Heart left ventricle (tissue), 16 donors: ENCODE data around the gene TAS2R46. TPM values are rescaled to one million over a fixed set of nuclear protein-coding genes. Genes with fewer than 3 reads are reported as not detected.
"Not testable (repeated sequence)": the region's sequence is repeated elsewhere in the genome, so short reads cannot be mapped to it uniquely, and the experiment has no call there.

Source experiments
- ATAC-seq, 4 donors: fragments of 200-7000 bp; cut with Tn5 transposase; one replicate each; pipeline ENCODE4 v1.9.1; 2020 to 2022; ENCODE audit warnings: moderate library complexity in 4 of 4, mild to moderate bottlenecking in 3 of 4, moderate number of reproducible peaks in 1 of 4
- DNase-seq, 5 donors: peaks; one replicate each; pipeline ENCODE4 v3.0.0-alpha.2; 2020
- H3K27ac ChIP-seq, 12 donors: fragments of 200-600 bp; sonication (generic) in 4 of 12; one replicate each; pipeline versions ENCODE4 v1.5.0 to v1.8.0; 2016 to 2022; ENCODE audit warnings: mild to moderate bottlenecking in 2 of 12
- H3K27me3 ChIP-seq, 9 donors: fragments of 200-600 bp; sonication (generic) in 2 of 9; one replicate each; pipeline versions ENCODE4 v1.5.1 to v1.8.0; 2016 to 2022; ENCODE audit warnings: mild to moderate bottlenecking in 3 of 9
- H3K36me3 ChIP-seq, 9 donors: fragments of 200-600 bp; sonication (generic) in 2 of 9; one replicate each; pipeline versions ENCODE4 v1.5.0 to v1.8.0; 2018 to 2022; ENCODE audit warnings: mild to moderate bottlenecking in 2 of 9
- H3K4me1 ChIP-seq, 12 donors: fragments of 200-600 bp; sonication (generic) in 4 of 12; one replicate each; pipeline versions ENCODE4 v1.5.0 to v1.8.0; 2016 to 2022; ENCODE audit warnings: mild to moderate bottlenecking in 3 of 12
- H3K4me3 ChIP-seq, 12 donors: fragments of 200-600 bp; sonication (generic) in 4 of 12; one replicate each; pipeline versions ENCODE4 v1.5.0 to v1.8.0; 2017 to 2022; ENCODE audit warnings: mild to moderate bottlenecking in 9 of 12, moderate library complexity in 4 of 12
- H3K9me3 ChIP-seq, 12 donors: fragments of 200-600 bp; sonication (generic) in 4 of 12; one replicate each; pipeline versions ENCODE4 v1.5.0 to v1.8.0; 2016 to 2022; ENCODE audit warnings: mild to moderate bottlenecking in 1 of 12
- POLR2A ChIP-seq, 2 donors: fragments of 450-650 bp; IDR thresholded peaks; one replicate each; pipeline ENCODE4 v1.6.1; 2017; ENCODE audit warnings: antibody characterized with exemption in 2 of 2, mild to moderate bottlenecking in 2 of 2, moderate library complexity in 2 of 2
- WGBS, 4 donors: extraction: QIAGEN DNeasy Blood & Tissue Kit in 2 of 4; methylation state at CpG; one replicate each; pipeline versions ENCODE4 v1.1.5 to v1.1.7; 2013 to 2018; 5-methylcytosine and 5-hydroxymethylcytosine counted together
- intact Hi-C, 10 donors: fragments of 100-400 bp; cut with DNase I; formaldehyde crosslinking; loops; one replicate each; pipeline versions ENCODE4 v1.11.1 to v1.14.2; 2022
- long read RNA-seq, 3 donors: library from polyadenylated mRNA; unstranded; transcript quantifications; one replicate each; pipeline ENCODE4 v2.0.0, GENCODE V29; 2020 to 2021
- polyA plus RNA-seq, 2 donors: library from polyadenylated mRNA; stranded (reverse); fragments of 200-250 nt; gene quantifications; one replicate each; pipeline ENCODE4 v1.2.3, GENCODE V29; 2013
- total RNA-seq, 9 donors: library from RNA; depleted of rRNA in 2 of 9; stranded (reverse); fragments of >200 nt in 2 of 9; fragmentation: NEBNext Ultra II Directional in 3 of 9; extraction: Animal tissue kit (Norgen Biotek cat#: 25700) in 3 of 9; gene quantifications; one replicate each; pipeline versions ENCODE4 v1.1.0 to v1.2.4, GENCODE V29; 2016 to 2023
- TF ChIP-seq, protein P1 (sequence below), 12 donors: fragments of 200-600 bp; sonication (generic) in 4 of 12; IDR thresholded peaks; one replicate each; pipeline versions ENCODE4 v1.5.0 to v1.8.0; 2018 to 2022; ENCODE audit warnings: antibody characterized with exemption in 12 of 12, mild to moderate bottlenecking in 5 of 12
- donor health status: ischemic (EF 13 %, LVEDD 7.1; RV severe dilation, severe dysfunction).
- donor health status: healthy with polysubstance abuse.
- donor health status: DM: no; HTN: yes; CAD: no.
- donor health status: DM: no; HTN: no; CAD: no.
- donor health status: ischemic (EF 25% LVEDD 6.9; RV normal size, moderate dysfunction).
- donor health status: ischemic (EF 25% LVEDD 5.7; RV mildly dilated, moderate dysfunction).
- donor health status: healthy.
- donor health status: DM: yes; HTN: yes; CAD: no.
- donor health status: ischemic (EF 35%, LVEDD 5.7; RV mildly dilated, moderate dysfunction).
- donor health status: nonischemic (EF 11% LVEDD 7.7; RV severe dilation, severe dysfunction).
- donor health status: DM: yes; HTN: yes; CAD: no.
- donor health status: PGD.
- donor health status: ischemic (EF 29% LVEDD 5.4; RV normal size, mild dysfunction).
- donor health status: nonischemic (EF 23%, LVEDD 6.1; RV moderate dilation, normal function).

Gene TAS2R46, protein sequence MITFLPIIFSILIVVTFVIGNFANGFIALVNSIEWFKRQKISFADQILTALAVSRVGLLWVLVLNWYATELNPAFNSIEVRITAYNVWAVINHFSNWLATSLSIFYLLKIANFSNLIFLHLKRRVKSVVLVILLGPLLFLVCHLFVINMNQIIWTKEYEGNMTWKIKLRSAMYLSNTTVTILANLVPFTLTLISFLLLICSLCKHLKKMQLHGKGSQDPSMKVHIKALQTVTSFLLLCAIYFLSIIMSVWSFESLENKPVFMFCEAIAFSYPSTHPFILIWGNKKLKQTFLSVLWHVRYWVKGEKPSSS
- 1 to 10 TPM in 2 of 9 donors, under 1 TPM in 3, not detected in 4; 0.37 to 1.6 (median 0.79) TPM for total RNA-seq
- not detected for polyA plus RNA-seq
- long read RNA-seq, donor 1, result 0 reads
- long read RNA-seq, donor 2, result 0 reads
- long read RNA-seq, donor 3, result 0 reads

DNA sequence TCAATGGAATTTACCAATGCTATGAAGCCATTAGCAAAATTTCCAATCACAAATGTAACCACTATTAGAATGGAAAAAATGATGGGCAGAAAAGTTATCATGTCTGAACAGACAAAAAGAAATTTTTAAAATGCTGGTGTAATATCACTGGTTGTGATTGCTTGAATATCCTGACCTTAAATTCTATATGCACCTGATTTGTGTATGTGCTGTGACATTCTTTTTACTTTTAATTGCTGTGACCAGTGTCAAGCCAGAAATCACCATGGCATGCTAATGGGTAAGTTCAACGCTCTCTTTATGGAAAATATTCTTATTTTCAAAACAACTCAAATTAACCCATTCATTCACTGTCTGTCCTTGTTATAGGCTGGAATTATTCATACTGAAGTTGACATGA lies at the start of gene TAS2R46:
TAS2R46 (minus strand) TSS at position 101 of the 400 bp plus-strand sequence; CDS start at position 101, 0 bp downstream.
- H3K27me3 ChIP-seq, H3K4me3 ChIP-seq, H3K36me3 ChIP-seq, ATAC-seq, DNase-seq, H3K9me3 ChIP-seq, H3K4me1 ChIP-seq, H3K27ac ChIP-seq: not testable (repeated sequence)
- intact Hi-C loops, result loop anchor here in 1 of 10 donors (10.0 kb wide), 1 partner anchor 113 kb away; the partner anchor contains the start of gene SMIM10L1
- 92 to 96% (median 94%) methylated on average over 1 of the region's 1 CpG for WGBS, 4 donors

DNA sequence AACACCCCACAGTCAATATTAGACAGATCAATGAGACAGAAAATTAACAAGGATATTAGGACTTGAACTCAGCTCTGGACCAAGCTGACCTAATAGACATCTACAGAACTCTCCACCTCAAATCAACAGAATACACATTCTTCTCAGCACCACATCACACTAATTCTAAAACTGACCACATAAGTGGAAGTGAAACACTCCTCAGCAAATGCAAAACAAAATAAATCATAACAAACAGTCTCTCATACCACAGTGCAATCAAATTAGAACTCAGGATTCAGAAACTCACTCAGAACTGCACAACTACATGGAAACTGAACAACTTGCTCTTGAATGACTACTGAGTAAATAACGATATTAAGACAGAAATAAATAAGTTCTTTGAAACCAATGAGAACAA lies 49.1 kb upstream of the TAS2R46 start:
- intact Hi-C loops, H3K4me1 ChIP-seq, H3K4me3 ChIP-seq, H3K27me3 ChIP-seq, H3K36me3 ChIP-seq, DNase-seq, ATAC-seq, H3K27ac ChIP-seq: not testable (repeated sequence)
- H3K9me3 ChIP-seq, result peaks cover 0 to 52% (median 3%) of the 10 kb centered on the region in 12 donors
- 95 to 99% (median 98%) methylated on average over 1 of the region's 1 CpG for WGBS, 4 donors

- ATAC-seq (no peak), DNase-seq (no peak)
- Histone ChIP-seq H3K4me3 (no peak overlapping the region), H3K27me3 (no peaks in the 10 kb centered on the region), H3K4me1 (no peaks in the 10 kb centered on the region), H3K36me3 (peaks cover 0 to 3% (median 0%) of the 10 kb centered on the region in 9 donors), H3K27ac (no peak overlapping the region), H3K9me3 (peaks cover 0 to 45% (median 3%) of the 10 kb centered on the region in 12 donors)
- 65 to 91% (median 83%) methylated on average over 2 of the region's 2 CpGs for WGBS, 4 donors
- TF ChIP-seq, protein P1, sequence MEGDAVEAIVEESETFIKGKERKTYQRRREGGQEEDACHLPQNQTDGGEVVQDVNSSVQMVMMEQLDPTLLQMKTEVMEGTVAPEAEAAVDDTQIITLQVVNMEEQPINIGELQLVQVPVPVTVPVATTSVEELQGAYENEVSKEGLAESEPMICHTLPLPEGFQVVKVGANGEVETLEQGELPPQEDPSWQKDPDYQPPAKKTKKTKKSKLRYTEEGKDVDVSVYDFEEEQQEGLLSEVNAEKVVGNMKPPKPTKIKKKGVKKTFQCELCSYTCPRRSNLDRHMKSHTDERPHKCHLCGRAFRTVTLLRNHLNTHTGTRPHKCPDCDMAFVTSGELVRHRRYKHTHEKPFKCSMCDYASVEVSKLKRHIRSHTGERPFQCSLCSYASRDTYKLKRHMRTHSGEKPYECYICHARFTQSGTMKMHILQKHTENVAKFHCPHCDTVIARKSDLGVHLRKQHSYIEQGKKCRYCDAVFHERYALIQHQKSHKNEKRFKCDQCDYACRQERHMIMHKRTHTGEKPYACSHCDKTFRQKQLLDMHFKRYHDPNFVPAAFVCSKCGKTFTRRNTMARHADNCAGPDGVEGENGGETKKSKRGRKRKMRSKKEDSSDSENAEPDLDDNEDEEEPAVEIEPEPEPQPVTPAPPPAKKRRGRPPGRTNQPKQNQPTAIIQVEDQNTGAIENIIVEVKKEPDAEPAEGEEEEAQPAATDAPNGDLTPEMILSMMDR (IDR thresholded peaks at IDR 0.05), result no peak
- no peak for TF ChIP-seq POLR2A (IDR thresholded peaks at IDR 0.05)
- intact Hi-C loops, result loop anchor here in 1 of 10 donors (10.0 kb wide), 1 partner anchor 56 kb away; no protein-coding TSS in a partner anchor
Observed at GRCh38 chr12:11108862-11109261, 46.8 kb upstream of the TAS2R46 start.

DNA sequence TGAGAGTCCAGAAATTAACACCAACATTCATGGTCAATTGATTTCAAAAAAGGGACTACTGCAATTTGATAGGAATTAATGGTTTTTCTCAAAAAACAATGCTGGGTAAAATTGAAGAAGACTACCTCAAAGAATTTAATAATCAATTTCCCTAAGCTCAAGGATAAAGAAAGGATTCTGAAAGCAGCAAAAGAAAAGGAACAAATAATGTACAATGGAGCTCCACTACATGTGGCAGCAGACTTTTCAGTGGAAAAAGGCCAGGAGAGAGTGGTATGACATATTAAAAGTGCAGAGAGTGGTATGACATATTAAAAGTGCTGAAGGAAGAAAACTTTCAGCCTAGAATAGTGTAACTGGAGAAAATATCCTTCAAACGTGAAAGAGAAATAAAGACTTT lies 45.6 kb upstream of the TAS2R46 start:
- TF ChIP-seq, protein P1 (IDR thresholded peaks at IDR 0.05), result no peak
- no peak for TF ChIP-seq POLR2A (IDR thresholded peaks at IDR 0.05)
- ATAC-seq (no peak), DNase-seq (no peak)
- no peak overlapping the region for H3K27ac ChIP-seq
- intact Hi-C loops, result loop anchor here in 1 of 10 donors (10.0 kb wide), 1 partner anchor 57 kb away; no protein-coding TSS in a partner anchor
- H3K27me3 ChIP-seq, result no peaks in the 10 kb centered on the region
- peaks cover 0 to 3% (median 0%) of the 10 kb centered on the region in 9 donors for H3K36me3 ChIP-seq
- no peak overlapping the region for H3K4me3 ChIP-seq
- H3K4me1 ChIP-seq, result no peaks in the 10 kb centered on the region
- WGBS, 4 donors, result 68 to 72% (median 71%) methylated on average over 1 of the region's 1 CpG
- peaks cover 0 to 41% (median 3%) of the 10 kb centered on the region in 12 donors for H3K9me3 ChIP-seq

DNA sequence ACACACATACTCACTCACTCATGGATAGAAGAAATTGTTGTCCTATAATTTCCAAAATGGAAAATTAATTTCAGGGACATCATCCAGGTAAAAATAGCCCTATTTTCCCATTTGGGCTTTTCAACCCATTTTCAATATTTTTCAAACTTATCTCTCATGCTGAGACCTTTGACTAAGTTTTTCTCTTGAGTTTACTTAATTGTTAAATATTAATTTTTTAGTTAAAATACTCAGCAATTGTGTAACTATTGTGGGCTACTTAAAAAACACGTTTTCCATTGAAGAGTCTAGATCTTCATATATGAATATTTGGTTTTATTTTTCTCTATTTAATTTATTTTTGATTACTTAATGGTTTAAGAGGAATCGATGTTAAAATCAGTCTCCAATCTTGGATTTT lies 44.2 kb upstream of the TAS2R46 start:
- Histone ChIP-seq H3K4me1 (no peaks in the 10 kb centered on the region), H3K9me3 (peaks cover 0 to 28% (median 3%) of the 10 kb centered on the region in 12 donors), H3K36me3 (peaks cover 0 to 3% (median 0%) of the 10 kb centered on the region in 9 donors), H3K27me3 (no peaks in the 10 kb centered on the region), H3K27ac (no peak overlapping the region), H3K4me3 (no peak overlapping the region)
- 98 to 100% (median 98%) methylated on average over 2 of the region's 2 CpGs for WGBS, 4 donors
- no peak for ATAC-seq
- no peak for TF ChIP-seq POLR2A (IDR thresholded peaks at IDR 0.05)
- TF ChIP-seq, protein P1 (IDR thresholded peaks at IDR 0.05), result no peak
- intact Hi-C loops, result loop anchor here in 1 of 10 donors (10.0 kb wide), 1 partner anchor 59 kb away; no protein-coding TSS in a partner anchor
- DNase-seq, result no peak
